A673 (cell line): ENCODE results near the gene SCYGR7. TPM values are rescaled to one million over a fixed set of nuclear protein-coding genes. Genes with fewer than 3 reads are reported as not detected.
A peak's percentile ranks its signal among the peaks of the same experiment; 100 is the strongest.

Source experiments
- BruUV-seq: library from RNA; stranded (reverse); fragments of 400-500 nt; replicated peaks from 2 replicates; lab custom pipeline; 2021; lab: Mats Ljungman, UMichigan
- CTCF ChIA-PET: fragments of 300-600 bp; sonication (Branson Sonifier 250); formaldehyde crosslinking; loops from one replicate; lab custom pipeline; 2022; ENCODE audit warnings: antibody characterized with exemption; lab: Charles Lee
- POLR2A ChIA-PET: fragments of 300-600 bp; sonication (Branson Sonifier 250); formaldehyde crosslinking; loops from one replicate; lab custom pipeline; 2022; ENCODE audit warnings: antibody characterized with exemption; ENCODE audit not compliant: low non-redundant PET; lab: Charles Lee
- DNase-seq: peaks from one replicate; pipeline ENCODE4 v3.0.0-alpha.2; 2015; ENCODE audit warnings: low spot score
- H3K27ac ChIP-seq: fragments of 200-600 bp; sonication (generic); 2 replicates; pipeline ENCODE4 v1.5.1; 2016; ENCODE audit warnings: mixed run types, low read depth, mild to moderate bottlenecking, mixed read lengths, antibody characterized with exemption, low read length; ENCODE audit not compliant: poor library complexity, severe bottlenecking
- H3K27me3 ChIP-seq: fragments of 200-600 bp; sonication (generic); replicated peaks from 2 replicates; pipeline ENCODE4 v1.6.1; 2017; ENCODE audit warnings: mixed run types, low read depth, mild to moderate bottlenecking, mixed read lengths, antibody characterized with exemption, low read length; ENCODE audit not compliant: insufficient read depth, poor library complexity
- H3K36me3 ChIP-seq: fragments of 200-600 bp; sonication (generic); 2 replicates; pipeline ENCODE4 v1.6.1; 2016; ENCODE audit warnings: mixed run types, mild to moderate bottlenecking, mixed read lengths, antibody characterized with exemption, low read length; ENCODE audit not compliant: insufficient read depth, poor library complexity, severe bottlenecking
- H3K4me1 ChIP-seq: fragments of 200-600 bp; sonication (generic); 2 replicates; pipeline ENCODE4 v1.6.1; 2017; ENCODE audit warnings: mixed run types, mild to moderate bottlenecking, mixed read lengths, antibody characterized with exemption, low read length; ENCODE audit not compliant: insufficient read depth, poor library complexity, severe bottlenecking
- H3K4me3 ChIP-seq: fragments of 200-600 bp; sonication (generic); 2 replicates; pipeline ENCODE4 v1.5.1; 2016; ENCODE audit warnings: low read depth, mixed run types, mild to moderate bottlenecking, mixed read lengths, low read length; ENCODE audit not compliant: poor library complexity, severe bottlenecking
- H3K9me3 ChIP-seq: fragments of 200-600 bp; sonication (generic); 2 replicates; pipeline ENCODE4 v1.6.1; 2016; ENCODE audit warnings: mixed run types, low read depth, mild to moderate bottlenecking, mixed read lengths, antibody characterized with exemption, low read length; ENCODE audit not compliant: poor library complexity, severe bottlenecking
- EZH2 ChIP-seq: fragments of 200-600 bp; sonication (generic); IDR thresholded peaks from 2 replicates; pipeline ENCODE4 v1.6.1; 2017; ENCODE audit warnings: borderline replicate concordance, low read depth, mild to moderate bottlenecking, mixed read lengths, antibody characterized with exemption, low read length; ENCODE audit not compliant: poor library complexity, severe bottlenecking
- intact Hi-C: fragments of 100-400 bp; cut with micrococcal nuclease; formaldehyde crosslinking; loops from one replicate; pipeline ENCODE4 v1.10.0; 2022; ENCODE audit not compliant: unreplicated experiment
- total RNA-seq: library from RNA; stranded (reverse); gene quantifications from 2 replicates; pipeline ENCODE4 v1.2.3, GENCODE V29; 2021
- TF ChIP-seq, protein P1 (sequence below): fragments of 300-800, 200-600 bp; sonication (generic); conservative IDR thresholded peaks from 2 replicates; pipeline ENCODE4 v1.5.1; 2017; ENCODE audit warnings: low read depth, mild to moderate bottlenecking, antibody characterized with exemption, low read length, moderate library complexity, mixed read lengths

Gene SCYGR7
- total RNA-seq, 1 experiment from 2014 or later, result not detected

DNA sequence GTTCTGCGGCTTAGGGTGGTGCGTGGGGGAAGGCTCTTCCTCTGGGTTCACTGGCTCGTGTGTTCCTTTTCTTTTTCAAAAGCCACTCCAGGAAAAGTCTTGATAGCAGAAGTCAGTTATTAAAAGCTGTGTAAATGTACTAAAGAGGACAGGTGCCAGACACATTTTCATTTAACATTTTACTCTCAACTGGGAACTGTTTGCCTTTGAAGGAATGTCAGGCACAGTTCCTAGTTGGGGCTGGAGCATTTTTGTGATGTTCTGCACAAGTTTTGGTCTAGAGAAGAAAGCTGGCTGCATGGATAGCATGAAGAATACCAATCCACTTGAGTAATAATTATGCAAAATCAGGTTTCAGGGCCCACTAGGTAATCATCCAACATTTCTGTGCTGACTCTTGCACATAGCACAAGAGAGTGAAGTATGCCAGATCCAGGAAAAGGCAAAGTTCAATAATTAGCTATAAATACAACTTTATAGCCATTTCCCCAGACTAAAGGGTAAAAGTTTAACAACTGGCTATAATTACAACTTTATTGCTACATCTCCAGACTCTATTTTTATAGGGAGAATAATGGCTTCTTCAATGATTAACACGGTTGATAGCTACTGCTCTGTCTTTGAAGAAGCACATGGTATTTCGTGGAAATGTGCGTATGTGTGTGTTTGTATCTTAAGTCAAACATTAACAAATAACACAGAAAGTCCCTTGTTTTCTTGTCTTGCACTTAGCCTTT lies 33.8 kb downstream of the SCYGR7 start:
- Histone ChIP-seq H3K27me3 (no peaks in the 10 kb centered on the region), H3K4me3 (no peak overlapping the region), H3K4me1 (peaks cover 9% of the 10 kb centered on the region), H3K27ac (no peak overlapping the region), H3K9me3 (no peaks in the 10 kb centered on the region), H3K36me3 (no peaks in the 10 kb centered on the region)
- TF ChIP-seq, protein P1, sequence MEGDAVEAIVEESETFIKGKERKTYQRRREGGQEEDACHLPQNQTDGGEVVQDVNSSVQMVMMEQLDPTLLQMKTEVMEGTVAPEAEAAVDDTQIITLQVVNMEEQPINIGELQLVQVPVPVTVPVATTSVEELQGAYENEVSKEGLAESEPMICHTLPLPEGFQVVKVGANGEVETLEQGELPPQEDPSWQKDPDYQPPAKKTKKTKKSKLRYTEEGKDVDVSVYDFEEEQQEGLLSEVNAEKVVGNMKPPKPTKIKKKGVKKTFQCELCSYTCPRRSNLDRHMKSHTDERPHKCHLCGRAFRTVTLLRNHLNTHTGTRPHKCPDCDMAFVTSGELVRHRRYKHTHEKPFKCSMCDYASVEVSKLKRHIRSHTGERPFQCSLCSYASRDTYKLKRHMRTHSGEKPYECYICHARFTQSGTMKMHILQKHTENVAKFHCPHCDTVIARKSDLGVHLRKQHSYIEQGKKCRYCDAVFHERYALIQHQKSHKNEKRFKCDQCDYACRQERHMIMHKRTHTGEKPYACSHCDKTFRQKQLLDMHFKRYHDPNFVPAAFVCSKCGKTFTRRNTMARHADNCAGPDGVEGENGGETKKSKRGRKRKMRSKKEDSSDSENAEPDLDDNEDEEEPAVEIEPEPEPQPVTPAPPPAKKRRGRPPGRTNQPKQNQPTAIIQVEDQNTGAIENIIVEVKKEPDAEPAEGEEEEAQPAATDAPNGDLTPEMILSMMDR, result no peak
- TF ChIP-seq EZH2, result no peak
- no peak for DNase-seq
- ChIA-PET CTCF (no interaction called here), POLR2A (no interaction called here)
- intact Hi-C loops, result no loop called here
- BruUV-seq, result no TSS peak

DNA sequence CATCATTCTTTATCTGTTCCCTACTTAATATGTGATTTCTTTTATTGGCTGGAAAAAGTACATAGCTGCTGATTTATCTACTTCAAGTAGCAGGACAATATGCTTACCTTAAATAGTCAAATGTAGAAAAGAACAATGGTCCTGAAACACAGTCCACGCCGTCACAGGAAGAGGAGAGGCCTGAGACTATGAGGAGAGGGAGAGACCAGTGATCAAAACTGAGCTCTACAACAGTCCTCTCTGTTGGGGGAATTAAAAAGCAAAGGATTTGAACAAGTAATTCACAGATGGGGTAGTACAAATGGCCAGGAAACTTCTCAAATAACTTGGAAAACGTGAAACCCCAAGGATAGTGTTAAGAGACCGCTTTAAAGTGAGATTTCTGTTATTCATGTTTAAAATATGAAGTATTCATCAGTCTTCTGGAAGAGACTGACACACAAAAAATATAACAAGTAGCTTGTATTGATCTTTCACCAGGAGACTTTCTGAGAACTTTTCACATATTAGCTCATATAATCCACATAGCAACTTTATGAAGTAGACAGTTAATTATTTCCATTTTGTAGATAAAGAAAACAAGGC lies 37.7 kb downstream of the SCYGR7 start:
- Histone ChIP-seq H3K4me3 (no peak overlapping the region), H3K27ac (peak overlapping the region; percentile 1), H3K4me1 (peaks cover 9% of the 10 kb centered on the region), H3K36me3 (no peaks in the 10 kb centered on the region), H3K9me3 (no peaks in the 10 kb centered on the region), H3K27me3 (no peaks in the 10 kb centered on the region)
- ChIA-PET POLR2A (no interaction called here), CTCF (interaction anchor here (0.5 to 1.9 kb wide), 11 partner anchors 14 to 635 kb away, joined by 3 to 23 read pairs (median 3); no protein-coding TSS in a partner anchor)
- BruUV-seq, result no TSS peak
- DNase-seq, result no peak
- TF ChIP-seq, protein P1, result no peak
- no peak for TF ChIP-seq EZH2
- intact Hi-C loops, result loop anchor here (1.0 to 5.0 kb wide), 5 partner anchors 107 to 634 kb away; no protein-coding TSS in a partner anchor

DNA sequence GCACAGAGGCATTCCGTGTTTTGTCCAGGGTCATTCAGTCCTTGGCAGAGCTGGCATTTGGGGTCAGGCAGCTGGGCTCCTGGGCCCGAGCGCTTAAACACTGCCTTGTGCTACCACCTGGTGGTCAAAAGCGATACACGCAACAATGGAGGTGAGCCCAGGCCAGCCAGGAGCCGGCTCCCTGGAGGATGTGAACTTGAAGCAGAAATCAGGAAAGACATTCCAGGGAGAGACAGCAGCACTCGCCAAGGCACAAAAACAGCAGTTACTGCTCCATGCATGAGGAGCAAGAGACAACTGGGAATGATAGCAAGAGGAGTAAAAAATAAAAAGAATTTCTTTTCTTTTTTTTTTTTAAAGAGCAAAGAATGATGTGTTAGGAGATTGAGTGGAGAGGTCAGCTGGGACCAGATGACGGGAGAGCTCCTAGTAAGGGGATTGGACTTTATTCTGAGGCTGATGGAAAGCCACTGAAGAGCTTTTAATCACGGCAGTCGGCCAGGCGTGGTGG lies 38.3 kb downstream of the SCYGR7 start:
- peak; percentile 79 for DNase-seq
- Histone ChIP-seq H3K4me1 (peaks cover 9% of the 10 kb centered on the region), H3K36me3 (no peaks in the 10 kb centered on the region), H3K27ac (no peak overlapping the region), H3K4me3 (no peak overlapping the region), H3K27me3 (no peaks in the 10 kb centered on the region), H3K9me3 (no peaks in the 10 kb centered on the region)
- ChIA-PET POLR2A (no interaction called here), CTCF (interaction anchor here (0.5 to 1.9 kb wide), 9 partner anchors 14 to 636 kb away, joined by 3 to 23 read pairs (median 5); no protein-coding TSS in a partner anchor)
- TF ChIP-seq EZH2, result no peak
- TF ChIP-seq, protein P1, result peak; percentile 92
- intact Hi-C loops, result loop anchor here (1.0 to 5.0 kb wide), 5 partner anchors 108 to 634 kb away; no protein-coding TSS in a partner anchor
- no TSS peak for BruUV-seq
